ENCODE measurements around the gene PPME1. TPM values are rescaled to one million over a fixed set of nuclear protein-coding genes. Genes with fewer than 3 reads are reported as not detected.

PPME1 gene, protein sequence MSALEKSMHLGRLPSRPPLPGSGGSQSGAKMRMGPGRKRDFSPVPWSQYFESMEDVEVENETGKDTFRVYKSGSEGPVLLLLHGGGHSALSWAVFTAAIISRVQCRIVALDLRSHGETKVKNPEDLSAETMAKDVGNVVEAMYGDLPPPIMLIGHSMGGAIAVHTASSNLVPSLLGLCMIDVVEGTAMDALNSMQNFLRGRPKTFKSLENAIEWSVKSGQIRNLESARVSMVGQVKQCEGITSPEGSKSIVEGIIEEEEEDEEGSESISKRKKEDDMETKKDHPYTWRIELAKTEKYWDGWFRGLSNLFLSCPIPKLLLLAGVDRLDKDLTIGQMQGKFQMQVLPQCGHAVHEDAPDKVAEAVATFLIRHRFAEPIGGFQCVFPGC
- 58.0 to 61.8 TPM (median 60.0 TPM) in 5 replicates for total RNA-seq (2022; extraction: Qiagen RNA extraction)

DNA sequence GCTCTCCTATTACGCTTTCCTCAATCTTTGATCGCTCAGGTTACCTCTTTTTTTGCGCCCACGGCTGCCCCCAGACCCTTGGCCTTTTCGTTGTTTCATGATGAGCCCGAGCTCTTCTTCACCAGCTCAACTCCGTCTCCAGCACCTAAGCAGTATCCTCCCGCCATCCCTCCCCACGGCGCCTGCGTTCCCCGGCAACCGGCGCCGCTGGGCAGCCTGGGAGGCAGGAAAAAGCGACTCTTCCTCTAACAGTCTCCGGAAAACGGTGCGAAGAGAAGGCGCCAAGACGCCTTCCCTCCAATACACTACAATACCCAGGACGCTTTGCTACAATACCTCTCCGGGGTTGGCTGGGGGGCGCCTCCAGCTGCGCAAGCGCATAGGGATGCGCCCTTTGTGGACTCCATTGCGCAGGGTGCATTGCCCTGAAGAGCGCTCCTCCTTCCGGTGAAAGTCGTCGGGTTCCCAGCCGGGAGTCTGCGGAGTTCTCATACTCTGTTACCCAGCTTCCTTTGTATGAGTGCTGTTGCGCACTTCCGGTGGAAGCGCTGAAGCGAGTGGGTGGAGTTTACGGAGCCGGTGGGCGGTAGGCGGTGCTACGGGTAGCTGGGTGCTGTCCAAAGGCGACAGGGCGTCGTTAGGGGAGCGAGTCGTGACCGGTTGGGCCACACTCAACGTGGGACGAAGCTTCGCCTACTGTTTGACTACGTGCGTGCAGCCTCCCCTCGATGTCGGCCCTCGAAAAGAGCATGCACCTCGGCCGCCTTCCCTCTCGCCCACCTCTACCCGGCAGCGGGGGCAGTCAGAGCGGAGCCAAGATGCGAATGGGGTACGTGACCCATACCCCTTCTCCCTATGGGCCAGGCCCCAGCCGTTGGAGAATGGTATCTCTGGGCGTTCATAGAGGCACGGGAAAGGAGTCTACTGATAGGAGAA, at the start of gene PPME1, which contains the start of gene C2CD3:
TSS of gene PPME1 (plus strand) at position 596 of the 936 bp plus-strand sequence. CDS start at position 729, 133 bp downstream.
TSS of gene C2CD3 (minus strand) at position 309 of the 936 bp plus-strand sequence. CDS start at position 99, 210 bp downstream.

Other genes with a start within 250 kb of the PPME1 start
- 0.56 to 0.95 TPM (median 0.78 TPM) in 5 replicates for gene DNAJB13, start 220.3 kb upstream of the PPME1 start, total RNA-seq (2022; extraction: Qiagen RNA extraction)
- 83.0 to 92.6 TPM (median 87.9 TPM) in 5 replicates for gene UCP2, start 188.4 kb upstream of the PPME1 start, total RNA-seq (2022; extraction: Qiagen RNA extraction)
- 0.68 to 1.7 TPM (median 1.1 TPM) in 5 replicates for gene UCP3, start 162.2 kb upstream of the PPME1 start, total RNA-seq (2022; extraction: Qiagen RNA extraction)
- gene C2CD3, start 287 bp upstream of the PPME1 start, total RNA-seq (2022; extraction: Qiagen RNA extraction): 14.0 to 19.3 TPM (median 17.4 TPM) in 5 replicates
- 38.4 to 63.0 TPM (median 47.6 TPM) in 5 replicates for gene P4HA3, start 140.4 kb downstream of the PPME1 start, total RNA-seq (2022; extraction: Qiagen RNA extraction)
- gene PGM2L1, start 227.1 kb downstream of the PPME1 start, total RNA-seq (2022; extraction: Qiagen RNA extraction): 12.1 to 20.5 TPM (median 19.2 TPM) in 5 replicates

Measured in A549 treated with dexamethasone at 1 μM for 4 hours (cell line).